A549 (cell line): ENCODE measurements around the gene ACE. TPM values are rescaled to one million over a fixed set of nuclear protein-coding genes. Genes with fewer than 3 reads are reported as not detected.

Experiments
- ATAC-seq, 2 experiments: fragments of 200-7000 bp in 1 of 2; fragments of >200 bp in 1 of 2; cut with Nextera tagmentation in 1 of 2; cut with Tn5 transposase in 1 of 2; 3 replicates each; pipeline versions ENCODE4 v1.8.0 to v1.9.1; 2018 to 2020; ENCODE audit warnings: mild to moderate bottlenecking in 1 of 2, moderate library complexity in 1 of 2
- CTCF ChIA-PET: fragments of 300-600 bp; sonication (Branson Sonifier 250); formaldehyde crosslinking; extraction: SDS; loops from one replicate; lab custom pipeline; 2021; ENCODE audit warnings: antibody characterized with exemption, inconsistent platforms; lab: Yijun Ruan, JAX
- POLR2A ChIA-PET: fragments of 350-600 bp; formaldehyde crosslinking; extraction: SDS; loops from one replicate; lab custom pipeline; 2021; ENCODE audit warnings: antibody characterized with exemption, inconsistent platforms; lab: Yijun Ruan, JAX
- DNase-seq, 2 experiments: peaks; one replicate each; pipeline versions ENCODE4 v3.0.0 to v3.0.0-alpha.2; 2011 to 2016; ENCODE audit warnings: low read depth in 1 of 2, low spot score in 1 of 2
- FAIRE-seq: peaks from 2 replicates; lab custom pipeline; 2011; peaks lifted over from hg19 to GRCh38; lab: Jason Lieb, UNC
- H3K27ac ChIP-seq, 2 experiments: fragments of >200 bp; sonication (Bioruptor Twin); formaldehyde crosslinking; 3 replicates each; pipeline ENCODE4 v1.5.1; 2016 to 2017
- H3K4me1 ChIP-seq: fragments of >200 bp; sonication (Bioruptor Twin); formaldehyde crosslinking; 3 replicates; pipeline ENCODE4 v1.6.1; 2016
- H3K4me2 ChIP-seq: fragments of >200 bp; sonication (Bioruptor Twin); formaldehyde crosslinking; 3 replicates; pipeline ENCODE4 v1.6.1; 2016
- H3K4me3 ChIP-seq: fragments of >200 bp; sonication (Bioruptor Twin); formaldehyde crosslinking; 3 replicates; pipeline ENCODE4 v1.5.1; 2016
- H3K9me3 ChIP-seq: fragments of >200 bp; sonication (Bioruptor Twin); formaldehyde crosslinking; 3 replicates; pipeline ENCODE4 v1.6.1; 2016
- BHLHE40 ChIP-seq: IDR thresholded peaks from 2 replicates; pipeline ENCODE4 v1.6.1; 2012; ENCODE audit warnings: low read depth, low read length, inconsistent platforms
- CTCF ChIP-seq: fragments of >200 bp; sonication (Bioruptor Twin); formaldehyde crosslinking; IDR thresholded peaks from 3 replicates; pipeline ENCODE4 v1.5.1; 2016
- EHF ChIP-seq: fragments of 250-450 bp; sonication (Bioruptor Pico); IDR thresholded peaks from 2 replicates; pipeline ENCODE4 v1.5.0; 2020; ENCODE audit warnings: mild to moderate bottlenecking
- FOSB ChIP-seq: fragments of 250-450 bp; sonication (Bioruptor Pico); IDR thresholded peaks from 2 replicates; pipeline ENCODE4 v1.5.0; 2020; ENCODE audit warnings: mild to moderate bottlenecking, moderate library complexity
- HEYL ChIP-seq: fragments of 250-450 bp; sonication (Bioruptor Pico); IDR thresholded peaks from 2 replicates; pipeline ENCODE4 v1.8.0; 2021; ENCODE audit warnings: mild to moderate bottlenecking, moderate library complexity
- HMGXB4 ChIP-seq: fragments of 250-450 bp; sonication (Bioruptor Pico); IDR thresholded peaks from 2 replicates; pipeline ENCODE4 v1.5.0; 2021; ENCODE audit warnings: mild to moderate bottlenecking, moderate library complexity, borderline replicate concordance
- HOXB5 ChIP-seq: fragments of 250-450 bp; sonication (Bioruptor Pico); IDR thresholded peaks from 2 replicates; pipeline ENCODE4 v1.5.0; 2020; ENCODE audit warnings: mild to moderate bottlenecking, moderate library complexity
- KDM1A ChIP-seq: fragments of 200-600 bp; sonication (generic); IDR thresholded peaks from 2 replicates; pipeline ENCODE4 v1.6.1; 2016; ENCODE audit warnings: low read depth, mild to moderate bottlenecking
- KDM5A ChIP-seq: fragments of 200-600 bp; sonication (generic); IDR thresholded peaks from 2 replicates; pipeline ENCODE4 v1.6.1; 2016; ENCODE audit warnings: antibody characterized with exemption, mild to moderate bottlenecking
- MAX ChIP-seq: IDR thresholded peaks from 2 replicates; pipeline ENCODE4 v1.6.1; 2012
- MYC ChIP-seq: IDR thresholded peaks from 2 replicates; pipeline ENCODE4 v1.6.1; 2012; ENCODE audit warnings: mild to moderate bottlenecking, inconsistent platforms, low read length, improper control_type of control experiment, borderline replicate concordance
- POLR2AphosphoS2 ChIP-seq: conservative IDR thresholded peaks from 2 replicates; pipeline ENCODE4 v1.6.1; 2012; ENCODE audit warnings: low read length, improper control_type of control experiment, inconsistent platforms
- USF2 ChIP-seq: fragments of 450-650 bp; IDR thresholded peaks from 2 replicates; pipeline ENCODE4 v1.6.1; 2014; ENCODE audit warnings: antibody characterized with exemption
- ZFP36 ChIP-seq: fragments of 450-650 bp; IDR thresholded peaks from 2 replicates; pipeline ENCODE4 v1.6.1; 2014; ENCODE audit warnings: borderline replicate concordance; ENCODE audit not compliant: partially characterized antibody
- ZNF302 ChIP-seq: fragments of 250-450 bp; sonication (Bioruptor Pico); IDR thresholded peaks from 2 replicates; pipeline ENCODE4 v1.9.0; 2021; ENCODE audit warnings: inconsistent platforms, mild to moderate bottlenecking, moderate library complexity
- ZSCAN20 ChIP-seq: fragments of 250-450 bp; sonication (Bioruptor Pico); IDR thresholded peaks from 2 replicates; pipeline ENCODE4 v1.8.0; 2022; ENCODE audit warnings: mild to moderate bottlenecking, moderate library complexity
- WGBS: methylation state at CpG from one replicate; pipeline ENCODE4 v1.1.6; 2017; ENCODE audit errors: missing lambda C conversion rate; 5-methylcytosine and 5-hydroxymethylcytosine counted together
- polyA plus RNA-seq, 4 experiments: library from polyadenylated mRNA; depleted of rRNA in 3 of 4; stranded (reverse); fragments of >200 nt; fragmentation: RNase III in 1 of 4; extraction: RNeasy Plus Mini Kit Qiagen cat#74134 plus additional on column Dnase treatment in 1 of 4; gene quantifications; 2 replicates in 3 of 4; 3 replicates in 1 of 4; pipeline ENCODE4 v1.2.3, GENCODE V29; 2011 to 2017
- TF ChIP-seq, protein P1 (sequence below): fragments of 150-350 bp; IDR thresholded peaks from 2 replicates; pipeline ENCODE4 v1.6.1; 2014; ENCODE audit warnings: low read depth, mild to moderate bottlenecking, low read length

ACE gene
- polyA plus RNA-seq, 2 of the 4 experiments (the other 2 are of a cell fraction) = 0.22 to 0.52 TPM

DNA sequence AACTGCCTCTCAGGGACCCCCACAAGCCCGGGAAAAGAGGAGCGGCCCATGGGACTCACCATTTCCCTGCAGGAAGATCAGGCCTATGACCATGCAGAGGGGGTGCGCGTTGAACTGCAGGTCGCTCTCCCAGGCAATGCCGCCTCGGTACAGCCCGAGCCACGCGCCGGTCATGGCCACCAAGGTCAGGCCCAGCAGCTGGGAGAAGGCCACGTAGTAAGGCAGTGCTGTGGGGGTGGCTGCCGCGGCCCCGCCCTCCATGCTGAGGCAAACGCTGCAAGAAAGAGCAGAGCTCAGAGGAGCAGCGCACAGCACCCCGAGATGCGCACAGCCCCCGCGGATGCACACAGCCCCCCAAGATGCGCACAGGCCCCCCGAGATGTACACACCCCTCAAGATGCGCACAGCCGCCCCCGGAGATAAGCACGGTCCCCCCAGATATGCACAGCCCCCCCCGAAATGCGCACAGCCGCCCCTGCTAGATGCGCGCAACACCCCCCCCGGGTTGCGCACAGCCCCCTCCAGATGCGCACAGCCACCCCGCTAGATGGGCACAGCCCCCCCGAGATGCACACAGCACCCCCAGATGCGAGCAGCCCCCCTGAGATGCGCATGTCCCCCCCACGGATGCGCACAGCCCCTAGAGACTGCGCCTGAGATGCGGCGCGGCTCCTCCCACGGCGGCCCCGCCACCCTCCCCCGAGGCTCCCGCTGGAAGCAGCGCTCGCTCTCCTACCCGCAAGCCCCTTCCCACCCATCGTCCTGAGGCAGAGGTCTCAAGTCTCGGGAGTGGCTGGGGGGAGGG, 39.4 kb upstream of the ACE start:
- Histone ChIP-seq H3K9me3 (no peaks in the 10 kb centered on the region), H3K27ac (no peak overlapping the region), H3K4me2 (no peak overlapping the region), H3K4me3 (no peak overlapping the region), H3K4me1 (peaks cover 41% of the 10 kb centered on the region)
- ChIA-PET POLR2A (no interaction called here), CTCF (interaction anchor here (1.1 to 23.8 kb wide), 8 partner anchors 7 to 174 kb away, joined by 3 to 364 read pairs (median 174); partner anchors contain the start of genes ACE and CYB561)
- ATAC-seq = no peak
- DNase-seq = no peak
- TF ChIP-seq USF2 = no peak
- TF ChIP-seq ZSCAN20 = no peak
- TF ChIP-seq ZNF302 = no peak
- TF ChIP-seq KDM5A = no peak
- TF ChIP-seq EHF (CRISPR knock-in tag) = no peak
- TF ChIP-seq MYC = no peak
- TF ChIP-seq POLR2AphosphoS2 = no peak
- no peak for TF ChIP-seq ZFP36
- TF ChIP-seq, protein P1, sequence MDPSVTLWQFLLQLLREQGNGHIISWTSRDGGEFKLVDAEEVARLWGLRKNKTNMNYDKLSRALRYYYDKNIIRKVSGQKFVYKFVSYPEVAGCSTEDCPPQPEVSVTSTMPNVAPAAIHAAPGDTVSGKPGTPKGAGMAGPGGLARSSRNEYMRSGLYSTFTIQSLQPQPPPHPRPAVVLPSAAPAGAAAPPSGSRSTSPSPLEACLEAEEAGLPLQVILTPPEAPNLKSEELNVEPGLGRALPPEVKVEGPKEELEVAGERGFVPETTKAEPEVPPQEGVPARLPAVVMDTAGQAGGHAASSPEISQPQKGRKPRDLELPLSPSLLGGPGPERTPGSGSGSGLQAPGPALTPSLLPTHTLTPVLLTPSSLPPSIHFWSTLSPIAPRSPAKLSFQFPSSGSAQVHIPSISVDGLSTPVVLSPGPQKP = no peak
- no peak for TF ChIP-seq HEYL (CRISPR knock-in tag)
- TF ChIP-seq HOXB5 (CRISPR knock-in tag) = no peak
- no peak for TF ChIP-seq FOSB (CRISPR knock-in tag)
- no peak for FAIRE-seq
- WGBS = 94% methylated on average over 30 of the region's 55 CpGs

- 89% methylated on average over 30 of the region's 46 CpGs for WGBS
- ATAC-seq (no peak), DNase-seq (no peak), FAIRE-seq (no peak)
- Histone ChIP-seq H3K4me1 (peaks cover 33% of the 10 kb centered on the region), H3K4me2 (no peak overlapping the region), H3K27ac (no peak overlapping the region), H3K9me3 (no peaks in the 10 kb centered on the region), H3K4me3 (no peak overlapping the region)
- TF ChIP-seq BHLHE40 = no peak
- no peak for TF ChIP-seq CTCF
- TF ChIP-seq HMGXB4 (CRISPR knock-in tag) = no peak
- no peak for TF ChIP-seq MAX
- no peak for TF ChIP-seq KDM1A
- TF ChIP-seq, protein P1 = no peak
- POLR2A ChIA-PET = no interaction called here
- CTCF ChIA-PET = interaction anchor here (2.1 to 23.8 kb wide), 3 partner anchors 9 to 174 kb away, joined by 12 to 364 read pairs (median 347); partner anchors contain the start of gene ACE
Measured at GRCh38 chr17:63438092-63439051, 38.5 kb upstream of the ACE start.
